SHP77 treated with DMSO at 0.1 percent for 48 hours (cell line): ENCODE measurements around the gene AMH.

Experiments
- DNase-seq: peaks from one replicate; lab custom pipeline; 2025; lab: John Stamatoyannopoulos, UW

AMH gene

GRCh38 chr19:2221250-2221831, 27.8 kb upstream of the AMH start:
- no peak for DNase-seq

DNA sequence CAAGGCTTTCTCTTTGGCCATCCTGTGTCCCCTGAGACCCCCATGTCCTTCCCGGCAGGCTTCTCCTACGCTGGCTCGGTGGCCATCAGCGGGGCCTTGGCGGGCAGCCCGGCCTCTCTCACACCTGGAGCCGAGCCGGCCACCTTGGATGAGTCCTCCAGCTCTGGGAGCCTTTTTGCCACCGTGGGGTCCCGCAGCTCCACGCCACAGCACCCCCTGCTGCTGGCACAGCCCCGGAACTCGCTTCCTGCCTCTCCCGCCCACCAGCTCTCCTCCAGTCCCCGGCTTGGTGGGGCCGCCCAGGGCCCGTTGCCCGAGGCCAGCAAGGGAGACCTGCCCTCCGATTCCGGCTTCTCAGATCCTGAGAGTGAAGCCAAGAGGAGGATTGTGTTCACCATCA, 27.2 kb upstream of the AMH start:
- DNase-seq, result no peak

DNA sequence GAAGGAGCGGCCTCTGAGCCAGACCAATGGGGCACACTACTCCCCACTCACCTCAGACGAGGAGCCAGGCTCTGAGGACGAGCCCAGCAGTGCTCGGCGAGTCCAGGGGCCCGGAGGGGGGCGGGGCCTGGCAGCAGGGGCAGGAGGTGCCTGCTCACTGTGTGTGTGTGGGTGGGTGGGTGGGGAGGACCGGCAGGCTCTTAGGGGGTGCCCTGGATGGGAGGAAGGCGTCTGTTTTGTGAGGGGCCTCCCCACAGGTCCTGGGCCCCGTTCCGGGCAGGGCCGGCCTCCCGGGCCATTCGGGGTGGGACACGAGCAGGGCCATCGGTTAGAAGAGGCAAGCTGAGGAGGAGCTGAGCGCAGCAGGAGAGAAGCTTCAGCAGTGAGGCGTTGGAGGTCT, 25.7 kb upstream of the AMH start:
- no peak for DNase-seq

- no peak for DNase-seq
Observed at GRCh38 chr19:2223959-2224358, 25.2 kb upstream of the AMH start.

- no peak for DNase-seq
Observed at GRCh38 chr19:2224754-2225349, 24.3 kb upstream of the AMH start.

DNA sequence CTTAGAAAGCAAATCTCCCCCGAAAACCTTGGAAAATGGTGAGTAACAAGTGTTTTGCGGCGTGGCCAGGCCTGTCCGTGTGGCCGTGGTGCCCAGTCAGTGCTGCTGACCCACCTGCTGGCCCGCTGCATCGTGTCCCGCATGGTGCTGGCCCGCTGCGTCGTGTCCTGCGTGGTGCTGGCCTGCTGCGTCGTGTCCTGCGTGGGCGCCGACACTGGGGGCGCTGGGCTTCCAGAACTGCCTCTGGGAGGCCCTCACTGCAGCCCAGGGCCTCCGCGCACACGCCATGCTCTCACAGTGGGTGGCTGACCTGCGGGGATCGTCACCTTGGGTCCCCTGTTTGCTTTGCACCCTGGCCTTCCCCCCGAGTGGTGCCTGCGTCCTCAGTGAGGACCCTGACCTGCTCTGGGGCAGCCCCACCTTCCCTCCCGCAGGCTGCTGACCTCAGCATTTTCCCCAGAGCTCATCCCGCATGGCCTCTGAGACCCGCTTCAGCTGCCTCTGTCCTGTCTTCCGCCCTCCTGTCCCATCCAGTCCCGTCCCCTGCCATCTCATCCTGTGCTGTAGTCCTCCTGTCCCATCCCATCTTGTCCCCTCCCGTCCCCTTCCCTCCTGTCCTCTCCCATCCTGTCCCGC, 23.6 kb upstream of the AMH start:
- no peak for DNase-seq

GRCh38 chr19:2226051-2226839, 22.9 kb upstream of the AMH start:
- no peak for DNase-seq

DNA sequence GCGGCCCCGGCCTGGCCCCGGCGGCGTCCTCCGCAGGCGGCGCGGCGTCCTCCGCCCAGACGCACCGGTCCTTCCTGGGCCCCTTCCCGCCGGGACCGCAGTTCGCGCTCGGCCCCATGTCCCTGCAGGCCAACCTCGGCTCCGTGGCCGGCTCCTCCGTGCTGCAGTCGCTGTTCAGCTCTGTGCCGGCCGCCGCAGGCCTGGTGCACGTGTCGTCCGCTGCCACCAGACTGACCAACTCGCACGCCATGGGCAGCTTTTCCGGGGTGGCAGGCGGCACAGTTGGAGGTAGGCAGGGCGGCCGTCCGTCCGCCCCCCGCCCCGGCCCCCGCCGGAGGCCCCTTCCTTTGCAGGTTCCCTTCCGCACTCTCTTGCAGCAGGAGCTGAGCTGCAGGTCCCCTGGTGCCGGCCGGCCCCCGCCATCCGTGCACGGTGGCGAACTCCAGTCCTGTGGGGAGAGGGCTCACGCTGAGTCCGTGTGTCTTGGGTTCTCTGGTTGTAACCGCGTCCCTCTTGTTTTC, 22.2 kb upstream of the AMH start:
- DNase-seq, result no peak

DNA sequence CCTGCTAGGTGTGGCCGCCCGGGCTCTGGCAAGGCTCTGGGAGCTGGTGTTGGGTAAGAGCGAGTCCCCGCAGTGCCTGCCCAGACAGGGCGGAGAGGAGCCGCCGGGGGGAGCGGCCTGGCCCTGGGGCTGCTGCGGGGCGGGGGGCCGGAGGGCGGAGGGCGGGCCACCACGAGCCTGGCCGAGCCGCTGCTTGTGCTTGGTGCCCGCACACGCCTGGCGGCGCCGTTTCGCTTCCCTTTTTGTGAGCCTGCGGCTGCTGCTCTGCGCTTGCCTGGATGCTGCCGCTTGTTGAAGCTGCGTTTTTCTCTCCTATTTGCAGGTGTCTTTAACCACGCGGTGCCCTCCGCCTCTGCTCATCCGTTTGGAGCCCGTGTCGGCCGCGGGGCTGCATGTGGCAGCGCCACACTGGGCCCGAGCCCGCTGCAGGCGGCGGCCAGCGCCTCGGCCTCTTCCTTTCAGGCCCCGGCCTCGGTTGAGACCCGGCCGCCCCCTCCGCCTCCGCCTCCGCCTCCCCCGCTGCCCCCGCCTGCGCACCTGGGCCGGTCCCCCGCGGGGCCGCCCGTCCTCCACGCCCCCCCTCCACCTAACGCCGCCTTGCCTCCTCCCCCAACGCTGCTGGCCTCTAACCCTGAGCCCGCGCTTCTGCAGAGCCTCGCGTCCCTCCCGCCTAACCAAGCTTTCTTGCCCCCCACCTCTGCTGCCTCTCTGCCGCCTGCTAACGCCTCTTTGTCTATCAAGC, 21.5 kb upstream of the AMH start:
- DNase-seq, result no peak

DNA sequence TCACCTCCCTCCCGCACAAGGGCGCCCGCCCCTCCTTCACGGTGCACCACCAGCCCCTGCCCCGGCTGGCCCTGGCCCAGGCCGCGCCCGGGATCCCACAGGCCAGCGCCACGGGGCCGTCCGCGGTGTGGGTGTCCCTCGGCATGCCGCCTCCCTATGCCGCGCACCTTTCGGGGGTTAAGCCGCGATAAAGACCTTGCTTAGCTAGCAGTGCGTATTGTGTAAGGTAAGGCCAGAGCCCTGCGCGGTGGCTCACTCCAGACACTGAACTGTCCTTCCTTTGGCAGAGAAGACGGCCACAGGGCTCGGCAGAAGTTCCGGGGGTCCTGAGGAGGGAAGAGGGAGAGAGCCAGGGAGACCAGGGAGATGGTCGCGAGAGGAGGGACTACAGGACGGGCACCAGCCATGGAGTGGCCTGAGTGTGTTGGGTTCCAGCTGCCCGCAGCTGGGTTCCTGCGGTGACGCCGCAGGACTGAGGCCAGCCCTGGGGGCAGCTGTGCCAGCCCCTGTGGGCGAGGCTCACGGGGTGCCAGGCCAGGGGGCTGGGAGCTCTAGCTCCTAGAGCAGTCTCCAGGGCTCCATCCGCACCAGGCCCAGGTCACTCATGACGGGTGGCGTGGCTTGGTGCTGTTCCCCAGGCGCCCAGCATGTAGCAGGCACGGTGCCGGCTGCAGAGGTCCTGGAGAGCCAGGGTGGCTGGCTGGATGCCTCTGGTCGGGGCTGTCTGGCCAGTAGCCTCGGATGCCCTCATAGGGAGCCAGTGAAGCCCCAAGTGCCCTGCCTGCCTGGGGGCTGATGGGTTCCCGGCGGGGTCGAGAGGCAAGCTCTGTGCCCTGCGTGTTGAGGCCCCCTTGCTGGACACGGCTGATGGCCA, 20.7 kb upstream of the AMH start:
- no peak for DNase-seq

GRCh38 chr19:2229103-2230032, 19.8 kb upstream of the AMH start:
- DNase-seq, result no peak

DNA sequence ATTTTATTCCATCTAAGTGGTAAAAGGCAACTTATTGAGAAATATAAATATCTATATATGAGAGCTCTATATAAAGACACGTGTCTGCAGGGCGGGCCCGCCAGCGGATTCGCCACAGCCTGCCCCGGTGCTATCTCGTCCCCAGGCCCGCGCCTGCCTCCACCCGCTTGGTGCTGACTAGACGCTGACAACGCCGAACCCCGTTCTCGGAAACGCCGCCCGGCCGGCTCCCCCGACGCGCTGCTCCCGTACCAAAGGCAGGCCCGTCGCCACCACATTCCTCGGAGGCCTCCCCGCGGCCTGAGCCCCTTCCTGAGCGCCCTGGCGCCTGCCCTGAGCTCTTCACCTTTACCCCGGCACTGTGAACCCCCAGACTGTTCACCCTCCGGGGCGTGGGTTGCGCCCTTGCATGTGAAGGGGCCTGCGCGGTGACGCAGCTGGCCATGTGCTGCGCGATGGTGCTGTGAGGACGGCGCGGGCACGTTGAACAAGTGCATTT, 19.0 kb upstream of the AMH start:
- DNase-seq, result no peak

- DNase-seq, result no peak
Observed at GRCh38 chr19:2230807-2231533, 18.2 kb upstream of the AMH start.

DNA sequence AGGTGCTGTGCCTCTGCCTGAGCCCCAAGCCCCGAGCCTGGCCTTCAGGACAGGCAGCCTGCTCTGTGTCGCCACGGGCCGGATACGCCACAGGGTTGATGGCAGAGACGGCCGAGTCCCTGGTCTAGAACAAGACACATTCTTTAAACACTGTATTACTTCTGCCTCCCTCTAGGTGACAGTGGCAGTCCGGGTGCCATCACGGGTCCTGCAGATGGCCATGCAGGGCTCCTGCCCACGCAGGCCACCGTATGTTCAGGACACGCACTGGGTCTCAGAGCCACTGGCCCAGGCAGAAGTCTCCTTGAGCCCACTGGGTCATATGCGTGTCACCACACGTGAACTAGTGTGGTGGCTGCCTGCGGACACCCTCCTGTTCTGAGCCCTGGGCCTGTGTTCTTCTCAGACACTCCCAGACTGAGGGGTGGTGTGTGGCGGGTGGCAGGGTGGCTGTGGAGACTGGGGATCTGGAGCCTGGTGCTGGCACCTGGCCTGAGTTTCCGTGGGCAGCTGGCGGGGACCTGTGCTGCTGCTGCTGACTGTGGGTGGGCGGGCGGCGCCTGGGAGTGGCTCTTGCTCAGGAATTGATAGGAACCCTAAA, 17.4 kb upstream of the AMH start:
- peak; percentile 13 for DNase-seq

GRCh38 chr19:2232286-2233151, 16.6 kb upstream of the AMH start:
- no peak for DNase-seq

- DNase-seq, result no peak
Observed at GRCh38 chr19:2233601-2234280, 15.4 kb upstream of the AMH start.

DNA sequence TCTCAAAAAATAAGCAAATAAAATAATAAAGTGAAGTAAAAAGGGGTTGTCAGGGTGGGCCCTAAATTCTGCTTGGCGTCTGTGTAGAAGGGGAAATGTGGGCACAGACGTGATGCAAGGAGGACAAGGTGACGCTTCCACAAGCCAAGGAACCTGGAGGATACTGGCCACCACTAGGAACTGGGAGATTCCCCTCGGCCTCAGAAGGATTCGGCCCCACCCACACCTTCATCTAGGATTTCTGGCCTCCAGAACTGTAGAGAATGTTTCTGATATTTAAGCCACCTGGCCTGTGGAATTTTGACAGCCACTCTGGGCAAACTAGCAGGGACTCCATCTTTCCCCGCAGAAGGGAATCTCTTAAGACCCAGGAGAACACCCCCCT, 14.1 kb upstream of the AMH start:
- no peak for DNase-seq
